ENCODE results near the gene CNTNAP3.
"Not testable (repeated sequence)": the region's sequence is repeated elsewhere in the genome, so short reads cannot be mapped to it uniquely, and the experiment has no call there.

Gene CNTNAP3

GRCh38 chr9:39287980-39288379 lies at the start of gene CNTNAP3:
Gene CNTNAP3, minus strand, starts transcription at chr9:39288167. Its CDS starts 103 bp downstream, at chr9:39288064.
- ATAC-seq, DNase-seq, H3K9me3 Mint-ChIP-seq, H3K4me3 Mint-ChIP-seq, H3K27ac Mint-ChIP-seq, H3K4me1 Mint-ChIP-seq, H3K27me3 Mint-ChIP-seq: not testable (repeated sequence)

- not testable (repeated sequence) for H3K9me3 Mint-ChIP-seq, H3K4me1 Mint-ChIP-seq, H3K27ac Mint-ChIP-seq, H3K4me3 Mint-ChIP-seq, H3K27me3 Mint-ChIP-seq, ATAC-seq, DNase-seq
Observed at GRCh38 chr9:39279995-39280394, 8.0 kb downstream of the CNTNAP3 start.

- not testable (repeated sequence) for H3K4me1 Mint-ChIP-seq, H3K4me3 Mint-ChIP-seq, ATAC-seq, H3K27ac Mint-ChIP-seq, H3K27me3 Mint-ChIP-seq, DNase-seq, H3K9me3 Mint-ChIP-seq
Observed at GRCh38 chr9:39242513-39242912, 45.5 kb downstream of the CNTNAP3 start.

GRCh38 chr9:39232130-39232991 lies 55.6 kb downstream of the CNTNAP3 start:
- ATAC-seq, H3K4me3 Mint-ChIP-seq, H3K27ac Mint-ChIP-seq, H3K27me3 Mint-ChIP-seq, DNase-seq, H3K4me1 Mint-ChIP-seq, H3K9me3 Mint-ChIP-seq: not testable (repeated sequence)

GRCh38 chr9:39215976-39216375 lies 72.0 kb downstream of the CNTNAP3 start:
- not testable (repeated sequence) for DNase-seq, H3K27me3 Mint-ChIP-seq, H3K4me3 Mint-ChIP-seq, ATAC-seq, H3K27ac Mint-ChIP-seq, H3K4me1 Mint-ChIP-seq, H3K9me3 Mint-ChIP-seq

- DNase-seq, H3K27me3 Mint-ChIP-seq, H3K4me3 Mint-ChIP-seq, ATAC-seq, H3K27ac Mint-ChIP-seq, H3K9me3 Mint-ChIP-seq, H3K4me1 Mint-ChIP-seq: not testable (repeated sequence)
Observed at GRCh38 chr9:39209773-39210172, 78.2 kb downstream of the CNTNAP3 start.

- not testable (repeated sequence) for H3K4me3 Mint-ChIP-seq, DNase-seq, H3K27ac Mint-ChIP-seq, ATAC-seq, H3K9me3 Mint-ChIP-seq, H3K27me3 Mint-ChIP-seq, H3K4me1 Mint-ChIP-seq
Observed at GRCh38 chr9:39206643-39207042, 81.3 kb downstream of the CNTNAP3 start.

GRCh38 chr9:39205842-39206241 lies 82.1 kb downstream of the CNTNAP3 start:
- not testable (repeated sequence) for H3K4me3 Mint-ChIP-seq, DNase-seq, H3K27me3 Mint-ChIP-seq, H3K9me3 Mint-ChIP-seq, ATAC-seq, H3K27ac Mint-ChIP-seq, H3K4me1 Mint-ChIP-seq

- DNase-seq, H3K27ac Mint-ChIP-seq, H3K4me1 Mint-ChIP-seq, H3K27me3 Mint-ChIP-seq, H3K4me3 Mint-ChIP-seq, ATAC-seq, H3K9me3 Mint-ChIP-seq: not testable (repeated sequence)
Observed at GRCh38 chr9:39200412-39200811, 87.6 kb downstream of the CNTNAP3 start.

GRCh38 chr9:39198000-39198709 lies 89.8 kb downstream of the CNTNAP3 start:
- not testable (repeated sequence) for DNase-seq, ATAC-seq, H3K27ac Mint-ChIP-seq, H3K27me3 Mint-ChIP-seq, H3K4me1 Mint-ChIP-seq, H3K4me3 Mint-ChIP-seq, H3K9me3 Mint-ChIP-seq

- not testable (repeated sequence) for H3K4me1 Mint-ChIP-seq, H3K27ac Mint-ChIP-seq, H3K27me3 Mint-ChIP-seq, DNase-seq, ATAC-seq, H3K4me3 Mint-ChIP-seq, H3K9me3 Mint-ChIP-seq
Observed at GRCh38 chr9:39171370-39171769, 116.6 kb downstream of the CNTNAP3 start.

GRCh38 chr9:39157714-39158113 lies 130.3 kb downstream of the CNTNAP3 start:
- H3K4me1 Mint-ChIP-seq, ATAC-seq, H3K9me3 Mint-ChIP-seq, DNase-seq, H3K27ac Mint-ChIP-seq, H3K27me3 Mint-ChIP-seq, H3K4me3 Mint-ChIP-seq: not testable (repeated sequence)

GRCh38 chr9:39132826-39133552 lies 155.0 kb downstream of the CNTNAP3 start:
- not testable (repeated sequence) for DNase-seq, H3K9me3 Mint-ChIP-seq, H3K27me3 Mint-ChIP-seq, H3K4me3 Mint-ChIP-seq, H3K4me1 Mint-ChIP-seq, ATAC-seq, H3K27ac Mint-ChIP-seq

GRCh38 chr9:39121401-39121800 lies 166.6 kb downstream of the CNTNAP3 start:
- not testable (repeated sequence) for H3K4me1 Mint-ChIP-seq, H3K27ac Mint-ChIP-seq, DNase-seq, H3K4me3 Mint-ChIP-seq, H3K9me3 Mint-ChIP-seq, H3K27me3 Mint-ChIP-seq, ATAC-seq

GRCh38 chr9:39111746-39112145 lies 176.2 kb downstream of the CNTNAP3 start:
- ATAC-seq, H3K4me3 Mint-ChIP-seq, H3K9me3 Mint-ChIP-seq, H3K27ac Mint-ChIP-seq, DNase-seq, H3K4me1 Mint-ChIP-seq, H3K27me3 Mint-ChIP-seq: not testable (repeated sequence)

- Mint-ChIP-seq H3K4me1 (no peaks in the 10 kb centered on the region), H3K27me3 (no peaks in the 10 kb centered on the region), H3K4me3 (no peak overlapping the region), H3K27ac (no peak overlapping the region), H3K9me3 (peaks cover 0 to 4% of the 10 kb centered on the region in 2 donors)
- DNase-seq (no peak), ATAC-seq (no peak)
Observed at GRCh38 chr9:39108145-39108544, 179.8 kb downstream of the CNTNAP3 start.

Data from stimulated activated naive CD8-positive, alpha-beta T cell treated with anti-CD3 and anti-CD28 coated beads, Interleukin-15, amount 100 ng/mL, for 72 hours (primary cell).